Measurements from ENCODE around the gene CAV2.

CAV2 gene

GRCh38 chr7:116521046-116521664 lies 21.6 kb downstream of the CAV2 start:
- DNase-seq (ENCODE audit: low spot score) = no peak
- Histone ChIP-seq H3K4me3 (no peak overlapping the region), H3K27ac (no peak overlapping the region)
- TF ChIP-seq CTCF (IDR thresholded peaks at IDR 0.05) = no peak

- DNase-seq (ENCODE audit: low spot score) = no peak
- Histone ChIP-seq H3K27ac (no peak overlapping the region), H3K4me3 (no peak overlapping the region)
- TF ChIP-seq CTCF (IDR thresholded peaks at IDR 0.05) = no peak
Observed at GRCh38 chr7:116522247-116522646, 22.7 kb downstream of the CAV2 start.

GRCh38 chr7:116524221-116524608 lies 24.7 kb downstream of the CAV2 start:
- TF ChIP-seq CTCF (IDR thresholded peaks at IDR 0.05) = no peak
- Histone ChIP-seq H3K27ac (peak overlapping the region; percentile 96 to 97), H3K4me3 (peak overlapping the region; percentile 86)
- DNase-seq (ENCODE audit: low spot score) = no peak

GRCh38 chr7:116524609-116525297 lies 25.2 kb downstream of the CAV2 start, which contains the start of gene CAV1:
Gene CAV1, plus strand, starts transcription at chr7:116525036. Its CDS starts 27 bp downstream, at chr7:116525063.
- Histone ChIP-seq H3K4me3 (peak within 1 kb of the TSS; percentile 86), H3K27ac (peak within 1 kb of the TSS; percentile 96 to 97)
- no peak for TF ChIP-seq CTCF (IDR thresholded peaks at IDR 0.05)
- peak; percentile 95 for DNase-seq (ENCODE audit: low spot score)

GRCh38 chr7:116525298-116525912 lies 25.9 kb downstream of the CAV2 start:
- Histone ChIP-seq H3K27ac (peak overlapping the region; percentile 96 to 97), H3K4me3 (peak overlapping the region; percentile 86)
- no peak for DNase-seq (ENCODE audit: low spot score)
- TF ChIP-seq CTCF (IDR thresholded peaks at IDR 0.05) = no peak

GRCh38 chr7:116525913-116526861 lies 26.6 kb downstream of the CAV2 start:
- TF ChIP-seq CTCF (IDR thresholded peaks at IDR 0.05) = peak; percentile 88
- Histone ChIP-seq H3K27ac (peak overlapping the region; percentile 96 to 97), H3K4me3 (peak overlapping the region; percentile 86)
- DNase-seq (ENCODE audit: low spot score) = peak; percentile 87
